ENCODE data around the gene TESPA1. TPM values are rescaled to one million over a fixed set of nuclear protein-coding genes. Genes with fewer than 3 reads are reported as not detected.

TESPA1 gene
- total and polyA plus RNA-seq, 2 of the 8 experiments (the other 6 are each of a cell fraction or from before 2014, with no cell fraction given), result not detected

GRCh38 chr12:54961190-54961589, 23.4 kb downstream of the TESPA1 start (continued):
- TF ChIP-seq, protein P1, sequence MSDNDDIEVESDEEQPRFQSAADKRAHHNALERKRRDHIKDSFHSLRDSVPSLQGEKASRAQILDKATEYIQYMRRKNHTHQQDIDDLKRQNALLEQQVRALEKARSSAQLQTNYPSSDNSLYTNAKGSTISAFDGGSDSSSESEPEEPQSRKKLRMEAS (IDR thresholded peaks at IDR 0.05), result no peak
- TF ChIP-seq RXRA (IDR thresholded peaks at IDR 0.05; ENCODE audit: insufficient read depth, low read depth, low read length) (no peak), CHD1 (IDR thresholded peaks at IDR 0.05; ENCODE audit: low read depth, low read length) (no peak), SIX5 (IDR thresholded peaks at IDR 0.05; ENCODE audit: low read depth, low read length) (no peak)
- TF ChIP-seq, protein P2, sequence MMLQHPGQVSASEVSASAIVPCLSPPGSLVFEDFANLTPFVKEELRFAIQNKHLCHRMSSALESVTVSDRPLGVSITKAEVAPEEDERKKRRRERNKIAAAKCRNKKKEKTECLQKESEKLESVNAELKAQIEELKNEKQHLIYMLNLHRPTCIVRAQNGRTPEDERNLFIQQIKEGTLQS (IDR thresholded peaks at IDR 0.05; ENCODE audit: insufficient read depth, low read depth, low read length), result no peak
